NCI-H345 (cell line): ENCODE results near the gene TMEM237.
A peak's percentile ranks its signal among the peaks of the same experiment; 100 is the strongest.

ENCODE experiments used
- DNase-seq: peaks from one replicate; lab custom pipeline; 2025; lab: John Stamatoyannopoulos, UW

TMEM237 gene

GRCh38 chr2:201642086-201642578, 1.2 kb downstream of the TMEM237 start:
- DNase-seq = peak; percentile 82

- DNase-seq = no peak
These were observed 4.1 kb downstream of the TMEM237 start for GRCh38 chr2:201639205-201639604.

- DNase-seq = no peak
These were observed 5.0 kb downstream of the TMEM237 start for GRCh38 chr2:201638326-201638725.

GRCh38 chr2:201633661-201634249, 9.5 kb downstream of the TMEM237 start:
- DNase-seq = no peak

- DNase-seq = no peak
These were observed 12.3 kb downstream of the TMEM237 start for GRCh38 chr2:201631041-201631440.

GRCh38 chr2:201630577-201630976, 12.7 kb downstream of the TMEM237 start:
- DNase-seq = no peak

GRCh38 chr2:201628545-201628944, 14.8 kb downstream of the TMEM237 start:
- no peak for DNase-seq

- DNase-seq = no peak
These were observed 20.9 kb downstream of the TMEM237 start for GRCh38 chr2:201622306-201622970.

GRCh38 chr2:201621293-201621999, 21.9 kb downstream of the TMEM237 start:
- DNase-seq = no peak

- peak; percentile 76 for DNase-seq
These were observed 24.3 kb downstream of the TMEM237 start for GRCh38 chr2:201618744-201619662.

GRCh38 chr2:201608021-201608420, 35.3 kb downstream of the TMEM237 start:
- DNase-seq = no peak

- DNase-seq = no peak
These were observed 35.7 kb downstream of the TMEM237 start for GRCh38 chr2:201607568-201607967.

- DNase-seq = no peak
These were observed 42.4 kb downstream of the TMEM237 start for GRCh38 chr2:201600906-201601305.

- no peak for DNase-seq
These were observed 45.9 kb downstream of the TMEM237 start for GRCh38 chr2:201597397-201597796.

GRCh38 chr2:201580486-201580885, 62.8 kb downstream of the TMEM237 start:
- no peak for DNase-seq

- no peak for DNase-seq
These were observed 63.8 kb downstream of the TMEM237 start for GRCh38 chr2:201579536-201579935.

GRCh38 chr2:201575971-201576370, 67.3 kb downstream of the TMEM237 start:
- DNase-seq = no peak

- DNase-seq = no peak
These were observed 68.5 kb downstream of the TMEM237 start for GRCh38 chr2:201574766-201575165.

- no peak for DNase-seq
These were observed 70.3 kb downstream of the TMEM237 start for GRCh38 chr2:201572846-201573508.
